CD8-positive, alpha-beta memory T cell (primary cell): Measurements from ENCODE around the gene PCOLCE2. TPM values are rescaled to one million over a fixed set of nuclear protein-coding genes. Genes with fewer than 3 reads are reported as not detected.

Experiments
- CTCF ChIA-PET: fragments of 350-600 bp; sonication (Branson Sonifier 250); formaldehyde crosslinking; loops from one replicate; lab custom pipeline; 2021; ENCODE audit warnings: antibody characterized with exemption; lab: Charles Lee
- POLR2A ChIA-PET: fragments of 350-600 bp; sonication (Branson Sonifier 250); formaldehyde crosslinking; loops from one replicate; lab custom pipeline; 2021; ENCODE audit warnings: antibody characterized with exemption; lab: Charles Lee
- DNase-seq, 5 donors: peaks; one replicate each; pipeline versions ENCODE4 v3.0.0 to v3.0.0-alpha.2; 2020 to 2022; ENCODE audit warnings: mixed read lengths in 1 of 5
- H3K27ac ChIP-seq: one replicate; pipeline ENCODE4 v1.7.0; 2013; ENCODE audit warnings: low read depth, mild to moderate bottlenecking, low read length, moderate library complexity
- H3K27me3 ChIP-seq: 2 replicates; pipeline ENCODE4 v1.7.0; 2013; ENCODE audit warnings: low read length, mild to moderate bottlenecking; ENCODE audit not compliant: insufficient read depth, poor library complexity, severe bottlenecking
- H3K36me3 ChIP-seq: 2 replicates; pipeline ENCODE4 v1.7.0; 2013; ENCODE audit warnings: mild to moderate bottlenecking, low read length, moderate library complexity; ENCODE audit not compliant: insufficient read depth
- H3K4me1 ChIP-seq: 2 replicates; pipeline ENCODE4 v1.7.0; 2013; ENCODE audit warnings: mild to moderate bottlenecking, low read length, moderate library complexity; ENCODE audit not compliant: insufficient read depth
- H3K4me3 ChIP-seq: 2 replicates; pipeline ENCODE4 v1.7.0; 2013; ENCODE audit warnings: mild to moderate bottlenecking, low read length
- H3K9me3 ChIP-seq: 2 replicates; pipeline ENCODE4 v1.7.0; 2013; ENCODE audit warnings: mild to moderate bottlenecking, low read length
- H3K27ac Mint-ChIP-seq, 8 donors: one replicate each; pipeline ENCODE4 v1.8.0; 2020 to 2021; ENCODE audit warnings: mixed read lengths in 8 of 8, mild to moderate bottlenecking in 6 of 8, inconsistent platforms in 3 of 8, moderate library complexity in 3 of 8
- H3K27me3 Mint-ChIP-seq, 2 donors: one replicate each; pipeline ENCODE4 v1.8.0; 2020 to 2021; ENCODE audit warnings: mixed read lengths in 2 of 2, mild to moderate bottlenecking in 1 of 2, moderate library complexity in 1 of 2
- H3K36me3 Mint-ChIP-seq, 3 donors: one replicate each; pipeline ENCODE4 v1.8.0; 2020 to 2021; ENCODE audit warnings: mixed read lengths in 3 of 3, inconsistent platforms in 1 of 3, mild to moderate bottlenecking in 1 of 3
- H3K4me1 Mint-ChIP-seq, 3 donors: one replicate each; pipeline ENCODE4 v1.8.0; 2020 to 2021; ENCODE audit warnings: mixed read lengths in 3 of 3, inconsistent platforms in 1 of 3, mild to moderate bottlenecking in 1 of 3
- H3K4me3 Mint-ChIP-seq, 7 donors: one replicate each; pipeline ENCODE4 v1.8.0; 2020 to 2021; ENCODE audit warnings: mixed read lengths in 7 of 7, mild to moderate bottlenecking in 6 of 7, moderate library complexity in 4 of 7, inconsistent platforms in 2 of 7
- H3K9me3 Mint-ChIP-seq, 5 donors: one replicate each; pipeline ENCODE4 v1.8.0; 2020 to 2022; ENCODE audit warnings: mixed read lengths in 5 of 5, mild to moderate bottlenecking in 3 of 5, moderate library complexity in 2 of 5, inconsistent platforms in 1 of 5
- polyA plus RNA-seq: library from polyadenylated mRNA; unstranded; fragments of 300-500 nt; fragmentation: Illumina TruSeq; gene quantifications from one replicate; pipeline ENCODE4 v1.2.3, GENCODE V29; 2021
- total RNA-seq, 2 experiments: library from RNA; stranded (reverse); gene quantifications; one replicate each; pipeline ENCODE4 v1.2.3, GENCODE V29; 2021

Gene PCOLCE2
- total RNA-seq (not detected), polyA plus RNA-seq (not detected)

- POLR2A ChIA-PET = no interaction called here
- no peak for DNase-seq
- Mint-ChIP-seq H3K36me3 (no peaks in the 10 kb centered on the region), H3K27me3 (peaks cover 31 to 73% of the 10 kb centered on the region in 2 donors), H3K4me1 (peaks cover 7 to 12% (median 11%) of the 10 kb centered on the region in 3 donors), H3K27ac (no peak within 1 kb of the TSS), H3K4me3 (peak within 1 kb of the TSS in 6 of 7 donors; percentile 44 to 78 (median 52)), H3K9me3 (no peaks in the 10 kb centered on the region)
- Histone ChIP-seq H3K27ac (no peak within 1 kb of the TSS), H3K27me3 (peaks cover 14% of the 10 kb centered on the region), H3K4me3 (peak within 1 kb of the TSS; percentile 10), H3K36me3 (no peaks in the 10 kb centered on the region), H3K4me1 (no peaks in the 10 kb centered on the region), H3K9me3 (no peaks in the 10 kb centered on the region)
- CTCF ChIA-PET = no interaction called here
Observed at GRCh38 chr3:142888481-142889211, at the start of gene PCOLCE2. Gene PCOLCE2, minus strand, starts transcription at chr3:142889083. Its CDS starts 187 bp downstream, at chr3:142888896.

GRCh38 chr3:142935963-142936362 lies 47.1 kb upstream of the PCOLCE2 start:
- CTCF ChIA-PET = no interaction called here

DNA sequence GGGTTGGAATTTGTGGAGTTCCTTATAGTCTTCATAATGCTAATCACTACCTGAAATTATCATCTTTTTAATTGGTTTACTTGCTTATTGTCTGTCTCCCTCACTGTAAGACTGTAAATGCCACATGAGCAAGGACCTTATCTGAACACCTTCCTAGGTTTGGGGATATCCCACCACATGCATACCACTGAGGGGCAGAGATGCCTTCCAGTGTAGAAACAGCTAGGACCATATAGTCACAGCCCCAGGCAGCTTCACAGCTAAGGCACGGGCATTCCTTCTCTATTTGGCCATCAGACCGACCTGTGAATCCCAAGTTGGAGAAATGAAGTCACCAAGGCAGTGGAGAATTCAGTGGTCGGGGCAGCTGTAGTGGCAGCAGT lies 46.0 kb upstream of the PCOLCE2 start:
- Mint-ChIP-seq H3K4me1 (no peaks in the 10 kb centered on the region), H3K27me3 (peaks cover 4 to 15% of the 10 kb centered on the region in 2 donors), H3K9me3 (no peaks in the 10 kb centered on the region), H3K27ac (no peak overlapping the region), H3K36me3 (no peaks in the 10 kb centered on the region), H3K4me3 (no peak overlapping the region)
- Histone ChIP-seq H3K27me3 (no peaks in the 10 kb centered on the region), H3K9me3 (no peaks in the 10 kb centered on the region), H3K4me1 (no peaks in the 10 kb centered on the region), H3K36me3 (no peaks in the 10 kb centered on the region), H3K27ac (no peak overlapping the region), H3K4me3 (no peak overlapping the region)
- no peak for DNase-seq
- POLR2A ChIA-PET = no interaction called here
- CTCF ChIA-PET = no interaction called here

More at GRCh38 chr3:142935963-142936362, 47.1 kb upstream of the PCOLCE2 start:
- no peak overlapping the region for H3K4me3 Mint-ChIP-seq
- no peaks in the 10 kb centered on the region for H3K9me3 Mint-ChIP-seq
- no peak for DNase-seq
- Histone ChIP-seq H3K4me3 (no peak overlapping the region), H3K27me3 (no peaks in the 10 kb centered on the region), H3K4me1 (no peaks in the 10 kb centered on the region), H3K9me3 (no peaks in the 10 kb centered on the region), H3K27ac (no peak overlapping the region), H3K36me3 (no peaks in the 10 kb centered on the region)
- POLR2A ChIA-PET = no interaction called here
- no peak overlapping the region for H3K27ac Mint-ChIP-seq
- peaks cover 4 to 15% of the 10 kb centered on the region in 2 donors for H3K27me3 Mint-ChIP-seq
- H3K36me3 Mint-ChIP-seq = no peaks in the 10 kb centered on the region
- no peaks in the 10 kb centered on the region for H3K4me1 Mint-ChIP-seq

DNA sequence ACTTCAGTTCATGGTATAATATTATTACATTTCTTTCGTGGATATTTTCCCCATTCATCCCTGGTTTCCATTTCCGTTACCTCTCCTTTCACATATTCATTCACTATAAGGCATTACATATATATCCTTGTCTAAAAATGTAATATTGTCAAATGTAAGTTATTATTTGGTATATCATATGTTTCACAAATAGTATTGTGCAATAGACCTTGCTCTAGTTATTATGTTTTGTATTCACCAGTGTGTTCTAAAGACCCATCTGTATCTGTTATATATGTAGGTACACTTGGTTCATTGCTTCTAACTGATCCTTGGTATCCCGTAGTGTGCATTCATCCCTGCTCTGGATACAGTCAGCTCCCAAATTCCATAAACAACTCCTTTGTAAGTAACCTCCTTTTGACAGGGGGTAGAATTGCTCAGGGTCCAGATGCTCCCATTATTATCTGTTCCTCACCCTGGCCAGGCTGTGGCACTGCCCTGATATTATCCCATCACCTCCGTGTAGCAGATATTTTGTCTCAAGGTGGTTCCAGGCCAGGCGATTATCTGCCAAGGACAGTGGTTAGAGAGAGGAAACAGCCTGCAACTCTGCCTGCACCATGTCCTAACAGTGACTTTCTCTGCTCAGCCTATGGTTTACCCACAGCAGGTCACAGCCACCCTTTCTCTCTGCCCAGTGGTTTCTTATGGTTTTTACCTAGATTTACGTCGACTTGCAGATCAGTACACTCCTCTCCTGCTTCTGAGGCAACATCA lies 45.4 kb upstream of the PCOLCE2 start:
- ChIA-PET CTCF (no interaction called here), POLR2A (no interaction called here)
- H3K27ac ChIP-seq = no peak overlapping the region
- H3K27ac Mint-ChIP-seq = no peak overlapping the region
- no peaks in the 10 kb centered on the region for H3K36me3 ChIP-seq
- peaks cover 4 to 15% of the 10 kb centered on the region in 2 donors for H3K27me3 Mint-ChIP-seq
- no peaks in the 10 kb centered on the region for H3K4me1 ChIP-seq
- no peaks in the 10 kb centered on the region for H3K36me3 Mint-ChIP-seq
- no peaks in the 10 kb centered on the region for H3K4me1 Mint-ChIP-seq
- H3K27me3 ChIP-seq = no peaks in the 10 kb centered on the region
- no peak overlapping the region for H3K4me3 ChIP-seq
- H3K9me3 Mint-ChIP-seq = no peaks in the 10 kb centered on the region
- no peaks in the 10 kb centered on the region for H3K9me3 ChIP-seq
- DNase-seq = no peak
- no peak overlapping the region for H3K4me3 Mint-ChIP-seq

- Mint-ChIP-seq H3K4me1 (no peaks in the 10 kb centered on the region), H3K4me3 (no peak overlapping the region), H3K27ac (no peak overlapping the region), H3K27me3 (peaks cover 6 to 19% of the 10 kb centered on the region in 2 donors), H3K9me3 (no peaks in the 10 kb centered on the region), H3K36me3 (no peaks in the 10 kb centered on the region)
- DNase-seq = peak in 1 of 5 donors; percentile 54
- CTCF ChIA-PET = interaction anchor here (0.8 to 2.3 kb wide), 4 partner anchors 14 to 41 kb away, joined by 3 to 5 read pairs (median 4); no protein-coding TSS in a partner anchor
- Histone ChIP-seq H3K27ac (no peak overlapping the region), H3K9me3 (no peaks in the 10 kb centered on the region), H3K4me3 (no peak overlapping the region), H3K36me3 (no peaks in the 10 kb centered on the region), H3K4me1 (no peaks in the 10 kb centered on the region), H3K27me3 (no peaks in the 10 kb centered on the region)
- POLR2A ChIA-PET = no interaction called here
Observed at GRCh38 chr3:142931222-142931621, 42.3 kb upstream of the PCOLCE2 start.

GRCh38 chr3:142930463-142930862 lies 41.6 kb upstream of the PCOLCE2 start:
- Histone ChIP-seq H3K9me3 (no peaks in the 10 kb centered on the region), H3K4me3 (no peak overlapping the region), H3K27ac (no peak overlapping the region), H3K27me3 (no peaks in the 10 kb centered on the region), H3K4me1 (no peaks in the 10 kb centered on the region), H3K36me3 (no peaks in the 10 kb centered on the region)
- no peak for DNase-seq
- peaks cover 7 to 19% of the 10 kb centered on the region in 2 donors for H3K27me3 Mint-ChIP-seq
- H3K4me3 Mint-ChIP-seq = no peak overlapping the region
- POLR2A ChIA-PET = no interaction called here
- H3K4me1 Mint-ChIP-seq = no peaks in the 10 kb centered on the region
- no peaks in the 10 kb centered on the region for H3K9me3 Mint-ChIP-seq
- CTCF ChIA-PET = interaction anchor here (2.3 kb wide), 1 partner anchor 17 kb away, joined by 5 read pairs; no protein-coding TSS in a partner anchor
- H3K36me3 Mint-ChIP-seq = peaks cover 0 to 6% (median 0%) of the 10 kb centered on the region in 3 donors
- H3K27ac Mint-ChIP-seq = no peak overlapping the region

- Mint-ChIP-seq H3K4me3 (no peak overlapping the region), H3K4me1 (no peaks in the 10 kb centered on the region), H3K27me3 (peaks cover 10 to 25% of the 10 kb centered on the region in 2 donors), H3K27ac (no peak overlapping the region), H3K36me3 (peaks cover 0 to 7% (median 0%) of the 10 kb centered on the region in 3 donors), H3K9me3 (no peaks in the 10 kb centered on the region)
- no peak for DNase-seq
- ChIA-PET CTCF (no interaction called here), POLR2A (no interaction called here)
- Histone ChIP-seq H3K9me3 (no peaks in the 10 kb centered on the region), H3K4me3 (no peak overlapping the region), H3K4me1 (no peaks in the 10 kb centered on the region), H3K27ac (no peak overlapping the region), H3K36me3 (no peaks in the 10 kb centered on the region), H3K27me3 (no peaks in the 10 kb centered on the region)
Observed at GRCh38 chr3:142929890-142930289, 41.0 kb upstream of the PCOLCE2 start.

- Mint-ChIP-seq H3K27ac (no peak overlapping the region), H3K36me3 (peaks cover 0 to 7% (median 0%) of the 10 kb centered on the region in 3 donors), H3K9me3 (peaks cover 0 to 4% (median 0%) of the 10 kb centered on the region in 5 donors), H3K27me3 (peaks cover 18 to 31% of the 10 kb centered on the region in 2 donors), H3K4me1 (no peaks in the 10 kb centered on the region), H3K4me3 (no peak overlapping the region)
- Histone ChIP-seq H3K27me3 (no peaks in the 10 kb centered on the region), H3K27ac (no peak overlapping the region), H3K36me3 (no peaks in the 10 kb centered on the region), H3K4me1 (no peaks in the 10 kb centered on the region), H3K4me3 (no peak overlapping the region), H3K9me3 (no peaks in the 10 kb centered on the region)
- CTCF ChIA-PET = no interaction called here
- DNase-seq = peak in 2 of 5 donors; percentile 4 to 8
- POLR2A ChIA-PET = no interaction called here
Observed at GRCh38 chr3:142929109-142929508, 40.2 kb upstream of the PCOLCE2 start.
